CD4-positive, alpha-beta T cell treated with Interleukin-4 for 4 hours (primary cell): ENCODE measurements around the gene ZKSCAN3.
"Not testable (repeated sequence)": the region's sequence is repeated elsewhere in the genome, so short reads cannot be mapped to it uniquely, and the experiment has no call there.

ENCODE experiments used
- DNase-seq: peaks from one replicate; pipeline ENCODE4 v3.0.0-alpha.2; 2020

ZKSCAN3 gene

DNA sequence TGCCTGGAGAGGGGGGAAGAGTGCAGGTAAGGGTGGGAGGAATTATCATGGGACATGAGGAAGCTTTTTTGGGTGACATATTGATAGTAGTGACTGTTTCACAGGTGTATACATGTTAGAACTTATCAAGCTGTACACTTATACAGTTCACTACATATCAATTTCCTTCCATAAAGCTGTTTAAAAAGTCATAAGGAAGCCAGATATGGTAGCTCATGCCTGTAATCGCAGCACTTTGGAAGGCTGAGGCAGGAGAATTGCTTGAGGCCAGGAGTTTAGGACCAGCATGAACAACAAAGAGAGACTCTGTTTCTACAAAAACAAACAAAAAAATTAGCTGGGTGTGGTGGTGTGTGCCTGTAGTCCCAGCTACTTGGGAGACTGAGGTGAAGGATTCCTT lies 28.1 kb downstream of the ZKSCAN3 start:
- no peak for DNase-seq

- DNase-seq = no peak
These were observed 28.9 kb downstream of the ZKSCAN3 start for GRCh38 chr6:28378644-28379043.

- no peak for DNase-seq
These were observed 30.6 kb downstream of the ZKSCAN3 start for GRCh38 chr6:28380381-28380780.

DNA sequence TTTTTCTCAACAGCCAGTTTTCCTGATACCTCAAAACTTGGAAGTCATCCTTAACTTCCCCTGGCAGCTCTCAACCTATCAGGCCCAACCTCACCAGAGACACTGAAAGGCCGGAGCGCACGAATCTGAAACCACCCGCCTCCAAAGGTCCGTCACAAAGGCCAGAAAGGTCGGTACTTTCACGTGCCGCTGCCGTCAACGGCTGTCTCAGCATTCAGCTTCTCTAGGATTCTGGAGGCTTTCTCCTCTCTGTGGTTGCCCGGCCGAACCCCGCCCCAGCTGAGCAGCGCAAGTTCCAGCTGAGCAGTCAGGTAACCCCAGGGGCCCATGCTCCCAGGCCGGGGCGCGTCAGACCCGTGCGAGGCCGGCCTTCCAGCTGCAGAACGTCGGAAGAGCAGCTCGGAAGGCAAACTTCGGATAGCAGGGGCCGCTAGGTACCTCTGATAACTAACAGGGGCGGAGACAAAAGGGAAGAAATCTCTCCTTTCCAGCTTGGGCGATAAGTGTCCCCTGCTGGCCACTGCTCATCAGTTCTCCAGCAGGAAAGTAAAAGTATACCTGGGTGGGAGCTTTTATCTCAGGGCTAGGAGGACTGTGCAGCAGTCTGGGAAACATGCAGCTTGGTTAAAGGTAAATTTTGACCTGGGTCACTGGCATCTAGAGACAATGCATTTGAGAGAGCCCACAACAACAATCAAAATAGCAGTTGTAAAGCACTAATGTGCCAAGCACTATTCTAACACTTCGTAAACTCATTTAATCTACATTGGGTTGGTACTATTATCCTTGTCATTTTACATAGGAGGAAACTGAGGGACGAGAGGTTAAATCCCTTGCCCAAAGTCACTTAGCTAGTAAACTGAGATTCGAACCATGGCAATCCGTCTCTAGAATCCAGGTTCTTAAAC lies 33.7 kb downstream of the ZKSCAN3 start:
- DNase-seq = peak; percentile 18

GRCh38 chr6:28384143-28384533 lies 34.4 kb downstream of the ZKSCAN3 start:
- no peak for DNase-seq

GRCh38 chr6:28390688-28391087 lies 40.9 kb downstream of the ZKSCAN3 start:
- DNase-seq = no peak

GRCh38 chr6:28393912-28394662 lies 44.3 kb downstream of the ZKSCAN3 start:
- no peak for DNase-seq

- DNase-seq = no peak
These were observed 46.2 kb downstream of the ZKSCAN3 start for GRCh38 chr6:28395918-28396317.

DNA sequence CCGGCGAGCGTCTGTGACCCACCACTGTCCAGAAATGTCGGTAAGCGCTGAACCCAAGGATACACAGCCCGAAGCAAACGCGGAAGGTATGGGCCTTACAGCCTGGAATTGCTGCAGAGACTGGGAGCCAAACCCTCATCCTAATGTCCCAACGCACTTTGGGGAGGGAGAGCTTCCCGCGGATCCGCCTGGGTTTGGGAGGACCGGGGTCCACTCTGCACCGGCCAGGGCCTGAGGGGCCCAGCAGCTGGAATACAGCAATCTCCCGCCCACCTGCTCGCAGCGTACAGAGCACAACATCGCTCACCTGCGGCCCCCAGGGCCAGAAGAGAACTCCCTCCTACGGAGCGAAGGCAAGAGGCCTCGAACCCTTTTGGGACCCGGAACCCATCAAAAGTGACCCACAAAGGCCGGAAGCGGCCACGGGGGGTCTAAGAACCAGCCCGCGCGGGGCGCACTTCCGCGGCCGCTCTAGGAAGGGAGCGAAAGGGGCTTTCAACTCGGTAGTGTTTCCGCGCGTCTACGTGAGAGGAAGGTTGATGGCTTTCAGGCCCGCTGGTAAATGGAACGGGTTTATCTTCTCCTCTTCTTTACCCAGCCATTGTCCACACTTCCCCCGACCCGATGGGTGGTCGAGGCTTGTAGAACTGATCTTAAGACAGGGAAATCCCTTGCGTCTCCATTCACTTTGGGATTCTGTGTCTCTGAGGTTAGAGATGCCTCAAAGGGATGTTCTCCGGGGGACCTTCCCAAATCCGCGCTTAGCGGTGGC lies 49.8 kb downstream of the ZKSCAN3 start, which contains the start of gene ZSCAN12:
Gene ZSCAN12 (minus strand): TSS at position 398 of the 772 bp plus-strand sequence. CDS start 1,342 bp downstream, outside the sequence.
- peak; percentile 87 for DNase-seq

- no peak for DNase-seq
These were observed 50.3 kb downstream of the ZKSCAN3 start for GRCh38 chr6:28400122-28400451.

DNA sequence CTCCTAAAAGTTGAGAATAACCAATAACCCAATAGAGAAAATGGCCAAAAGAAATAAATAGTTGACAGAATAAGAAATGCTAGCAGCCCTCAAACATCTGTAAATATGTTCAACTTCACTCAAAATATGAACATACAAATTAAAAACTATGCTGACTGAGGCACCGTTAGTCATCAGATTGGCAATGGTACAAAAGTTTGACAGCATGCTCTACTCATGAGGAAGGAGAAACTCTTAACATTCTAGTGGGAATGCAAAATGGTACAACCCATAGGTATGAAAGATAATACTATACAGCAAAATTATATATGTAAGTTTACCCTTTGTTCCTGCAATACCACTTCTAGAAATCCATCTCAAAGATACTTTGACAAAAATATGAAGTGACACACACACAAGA lies 51.4 kb downstream of the ZKSCAN3 start:
- no peak for DNase-seq

DNA sequence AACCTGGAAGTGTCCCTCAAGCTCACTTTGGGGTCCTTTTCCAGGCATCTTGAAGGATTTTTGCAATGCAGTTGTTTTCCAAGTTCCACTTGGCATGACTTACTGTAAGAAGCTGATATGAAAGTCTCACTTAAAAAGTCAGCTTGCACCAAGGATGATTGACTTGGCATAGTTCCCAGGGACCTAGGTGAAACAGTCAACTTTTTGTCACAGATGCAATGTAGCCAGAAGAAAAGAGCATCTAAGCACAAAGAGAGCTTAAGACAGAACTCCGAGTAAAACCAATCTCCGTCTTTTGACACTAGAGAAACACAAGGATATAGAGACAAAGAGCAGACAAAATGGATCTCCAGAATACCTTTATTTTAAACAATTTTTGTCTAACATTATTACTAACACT lies 52.5 kb downstream of the ZKSCAN3 start:
- no peak for DNase-seq

GRCh38 chr6:28403923-28404322 lies 54.2 kb downstream of the ZKSCAN3 start:
- DNase-seq = not testable (repeated sequence)

- no peak for DNase-seq
These were observed 57.7 kb downstream of the ZKSCAN3 start for GRCh38 chr6:28407401-28407800.

- no peak for DNase-seq
These were observed 58.5 kb downstream of the ZKSCAN3 start for GRCh38 chr6:28408076-28408802.

- no peak for DNase-seq
These were observed 61.0 kb downstream of the ZKSCAN3 start for GRCh38 chr6:28410767-28411166.

DNA sequence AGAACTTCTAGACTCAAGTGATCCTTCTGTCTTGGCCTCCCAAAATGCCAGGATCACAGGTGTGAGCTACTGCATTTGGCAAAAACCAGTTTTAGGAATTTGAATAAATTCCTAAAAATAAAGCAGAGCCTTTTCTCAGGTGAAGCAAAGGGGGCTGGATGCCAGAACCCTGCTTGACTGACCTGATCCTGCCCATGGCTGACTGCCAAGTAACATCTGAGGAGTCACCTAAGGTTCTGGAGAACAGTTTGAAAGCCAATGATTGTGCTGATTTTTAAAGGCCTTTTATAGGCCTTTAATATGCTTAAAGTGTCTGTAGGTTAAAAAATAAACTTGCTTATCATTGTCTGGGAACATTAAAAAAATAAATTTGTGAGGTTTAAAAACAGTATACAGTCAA lies 63.9 kb downstream of the ZKSCAN3 start:
- DNase-seq = no peak
